Measurements from ENCODE around the gene GJC1.
"Not testable (repeated sequence)": the region's sequence is repeated elsewhere in the genome, so short reads cannot be mapped to it uniquely, and the experiment has no call there.

The GJC1 gene

GRCh38 chr17:44832805-44833204 lies 2.7 kb upstream of the GJC1 start:
- no peak overlapping the region for H3K4me3 ChIP-seq (ENCODE audit: low read depth, low read length)
- no peak for DNase-seq (ENCODE audit: low read depth)
- no peak for TF ChIP-seq CTCF (IDR thresholded peaks at IDR 0.05; ENCODE audit: low read depth, low read length, missing control alignments)

GRCh38 chr17:44831371-44831770 lies 1.3 kb upstream of the GJC1 start:
- no peak overlapping the region for H3K4me3 ChIP-seq (ENCODE audit: low read depth, low read length)
- no peak for DNase-seq (ENCODE audit: low read depth)

GRCh38 chr17:44830359-44831288 lies 537 bp upstream of the GJC1 start:
- no peak for TF ChIP-seq CTCF (IDR thresholded peaks at IDR 0.05; ENCODE audit: low read depth, low read length, missing control alignments)
- H3K4me3 ChIP-seq (ENCODE audit: low read depth, low read length) = peak overlapping the region; percentile 54
- no peak for DNase-seq (ENCODE audit: low read depth)

More at GRCh38 chr17:44831371-44831770, 1.3 kb upstream of the GJC1 start:
- no peak for TF ChIP-seq CTCF (IDR thresholded peaks at IDR 0.05; ENCODE audit: low read depth, low read length, missing control alignments)

- H3K4me3 ChIP-seq (ENCODE audit: low read depth, low read length) = peak overlapping the region; percentile 54
- no peak for TF ChIP-seq CTCF (IDR thresholded peaks at IDR 0.05; ENCODE audit: low read depth, low read length, missing control alignments)
- no peak for DNase-seq (ENCODE audit: low read depth)
Observed at GRCh38 chr17:44828919-44829522, 1.1 kb downstream of the GJC1 start.

- TF ChIP-seq CTCF (IDR thresholded peaks at IDR 0.05; ENCODE audit: low read depth, low read length, missing control alignments) = no peak
- DNase-seq (ENCODE audit: low read depth) = no peak
- no peak overlapping the region for H3K4me3 ChIP-seq (ENCODE audit: low read depth, low read length)
Observed at GRCh38 chr17:44827863-44828262, 2.2 kb downstream of the GJC1 start.

- TF ChIP-seq CTCF (IDR thresholded peaks at IDR 0.05; ENCODE audit: low read depth, low read length, missing control alignments) = no peak
- H3K4me3 ChIP-seq (ENCODE audit: low read depth, low read length) = no peak overlapping the region
- no peak for DNase-seq (ENCODE audit: low read depth)
Observed at GRCh38 chr17:44826123-44826790, 3.8 kb downstream of the GJC1 start.

GRCh38 chr17:44825236-44825635 lies 4.9 kb downstream of the GJC1 start:
- DNase-seq (ENCODE audit: low read depth); H3K4me3 ChIP-seq (ENCODE audit: low read depth, low read length): not testable (repeated sequence)
